Measurements from ENCODE around the gene PDS5B. TPM values are rescaled to one million over a fixed set of nuclear protein-coding genes. Genes with fewer than 3 reads are reported as not detected.

PDS5B gene
- total RNA-seq, 1 experiment from 2014 or later, result 44.3 TPM

DNA sequence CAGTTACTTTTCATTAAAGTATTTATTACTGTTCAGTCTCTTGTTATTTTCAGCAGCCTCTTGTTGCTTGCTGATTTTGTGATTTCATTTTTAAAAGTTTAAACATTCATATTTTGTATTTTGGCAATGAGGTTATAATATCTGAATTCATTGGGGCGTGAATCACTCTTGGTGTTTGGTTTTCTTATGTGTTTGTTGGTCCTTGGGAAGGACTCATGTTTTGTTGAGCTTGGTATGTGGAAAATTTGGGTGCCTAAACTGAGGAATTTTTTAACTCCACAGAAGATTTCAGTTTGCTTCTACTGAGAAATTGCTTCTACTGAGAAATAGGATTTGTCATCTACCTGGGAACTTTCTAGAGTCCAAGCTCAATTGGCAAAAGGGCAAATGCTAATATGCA is 38.2 kb downstream of the PDS5B start (continued):
- TF ChIP-seq NR1H2 (CRISPR knock-in tag; IDR thresholded peaks at IDR 0.05) (no peak), CREB1 (CRISPR knock-in tag; IDR thresholded peaks at IDR 0.05) (no peak), ETV6 (CRISPR knock-in tag; IDR thresholded peaks at IDR 0.05) (no peak)
- TF ChIP-seq, protein P1, sequence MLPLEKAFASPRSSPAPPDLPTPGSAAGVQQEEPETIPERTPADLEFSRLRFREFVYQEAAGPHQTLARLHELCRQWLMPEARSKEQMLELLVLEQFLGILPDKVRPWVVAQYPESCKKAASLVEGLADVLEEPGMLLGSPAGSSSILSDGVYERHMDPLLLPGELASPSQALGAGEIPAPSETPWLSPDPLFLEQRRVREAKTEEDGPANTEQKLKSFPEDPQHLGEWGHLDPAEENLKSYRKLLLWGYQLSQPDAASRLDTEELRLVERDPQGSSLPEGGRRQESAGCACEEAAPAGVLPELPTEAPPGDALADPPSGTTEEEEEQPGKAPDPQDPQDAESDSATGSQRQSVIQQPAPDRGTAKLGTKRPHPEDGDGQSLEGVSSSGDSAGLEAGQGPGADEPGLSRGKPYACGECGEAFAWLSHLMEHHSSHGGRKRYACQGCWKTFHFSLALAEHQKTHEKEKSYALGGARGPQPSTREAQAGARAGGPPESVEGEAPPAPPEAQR (CRISPR knock-in tag; IDR thresholded peaks at IDR 0.05), result no peak

DNA sequence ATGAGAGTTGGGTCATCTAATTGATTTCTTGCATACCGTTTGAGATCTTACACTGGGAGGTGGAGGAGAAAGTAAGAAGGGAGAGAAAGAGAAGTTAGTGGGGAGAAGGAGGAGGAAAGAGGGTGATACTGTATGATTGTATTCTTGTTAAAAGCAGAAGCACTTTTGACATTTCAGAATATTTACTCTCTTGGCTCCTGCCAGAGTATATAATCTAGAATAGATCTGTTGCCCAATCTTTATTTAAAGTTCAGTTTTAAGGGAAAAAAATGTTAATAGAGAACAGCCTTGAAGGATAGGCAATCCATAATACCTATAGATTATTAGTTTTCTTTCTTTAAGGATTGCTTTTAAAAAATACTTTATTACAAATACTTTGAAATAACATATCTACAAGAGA is 41.5 kb downstream of the PDS5B start:
- ChIA-PET POLR2A (no interaction called here), CTCF (no interaction called here)
- Mint-ChIP-seq H3K9me3 (peaks cover 9% of the 10 kb centered on the region), H3K27ac (no peak overlapping the region), H3K27me3 (ENCODE audit: low read depth) (0 out of 2 replicates have a peak, but pooled peaks cover under 1% of the 10 kb centered on the region), H3K36me3 (peaks cover 9% of the 10 kb centered on the region), H3K4me1 (peaks cover 19% of the 10 kb centered on the region), H3K4me3 (no peak overlapping the region)
- TF ChIP-seq EMX1 (CRISPR knock-in tag; IDR thresholded peaks at IDR 0.05), result no peak
- TF ChIP-seq JUN (CRISPR knock-in tag; IDR thresholded peaks at IDR 0.05), result no peak
- TF ChIP-seq, protein P1 (CRISPR knock-in tag; IDR thresholded peaks at IDR 0.05), result no peak
- no peak for TF ChIP-seq TP53 (CRISPR knock-in tag; IDR thresholded peaks at IDR 0.05)
- TF ChIP-seq NR3C1 (CRISPR knock-in tag; conservative IDR thresholded peaks at IDR 0.05; ENCODE audit: low read depth), result no peak
- TF ChIP-seq GRHL2 (CRISPR knock-in tag; IDR thresholded peaks at IDR 0.05; ENCODE audit: insufficient replicate concordance, severe bottlenecking), result no peak
- no peak for TF ChIP-seq AFF4 (CRISPR knock-in tag; IDR thresholded peaks at IDR 0.05; ENCODE audit: borderline replicate concordance)
- DNase-seq (ENCODE audit: low spot score) (no peak), ATAC-seq (no peak)

DNA sequence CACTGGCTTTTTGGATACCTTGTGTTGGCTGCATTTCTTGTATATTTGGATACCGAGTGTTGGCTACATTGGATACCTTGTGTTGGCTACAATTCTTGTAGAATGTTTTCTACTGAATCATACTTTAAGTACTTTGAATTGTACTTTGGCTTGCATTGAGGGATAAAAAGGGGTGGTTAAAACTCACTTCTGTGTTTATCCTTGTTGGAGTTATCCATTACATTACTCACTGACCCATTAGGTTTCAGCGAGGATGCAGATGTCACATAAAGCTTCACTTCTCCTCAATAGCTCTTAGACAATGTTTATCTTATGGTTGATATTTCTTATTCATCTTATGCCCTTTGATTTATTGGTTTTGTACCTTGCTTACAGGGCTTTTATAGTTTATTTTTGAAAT is 43.1 kb downstream of the PDS5B start:
- POLR2A ChIA-PET, result no interaction called here

More for the DNA sequence above, 43.1 kb downstream of the PDS5B start:
- Mint-ChIP-seq H3K27ac (no peak overlapping the region), H3K27me3 (ENCODE audit: low read depth) (no peaks in the 10 kb centered on the region), H3K9me3 (no peaks in the 10 kb centered on the region; the same call in 1 of the 2 replicates), H3K4me3 (no peak overlapping the region), H3K36me3 (no peaks in the 10 kb centered on the region), H3K4me1 (peaks cover 15% of the 10 kb centered on the region)
- DNase-seq (ENCODE audit: low spot score) (no peak), ATAC-seq (no peak)
- TF ChIP-seq, protein P2, sequence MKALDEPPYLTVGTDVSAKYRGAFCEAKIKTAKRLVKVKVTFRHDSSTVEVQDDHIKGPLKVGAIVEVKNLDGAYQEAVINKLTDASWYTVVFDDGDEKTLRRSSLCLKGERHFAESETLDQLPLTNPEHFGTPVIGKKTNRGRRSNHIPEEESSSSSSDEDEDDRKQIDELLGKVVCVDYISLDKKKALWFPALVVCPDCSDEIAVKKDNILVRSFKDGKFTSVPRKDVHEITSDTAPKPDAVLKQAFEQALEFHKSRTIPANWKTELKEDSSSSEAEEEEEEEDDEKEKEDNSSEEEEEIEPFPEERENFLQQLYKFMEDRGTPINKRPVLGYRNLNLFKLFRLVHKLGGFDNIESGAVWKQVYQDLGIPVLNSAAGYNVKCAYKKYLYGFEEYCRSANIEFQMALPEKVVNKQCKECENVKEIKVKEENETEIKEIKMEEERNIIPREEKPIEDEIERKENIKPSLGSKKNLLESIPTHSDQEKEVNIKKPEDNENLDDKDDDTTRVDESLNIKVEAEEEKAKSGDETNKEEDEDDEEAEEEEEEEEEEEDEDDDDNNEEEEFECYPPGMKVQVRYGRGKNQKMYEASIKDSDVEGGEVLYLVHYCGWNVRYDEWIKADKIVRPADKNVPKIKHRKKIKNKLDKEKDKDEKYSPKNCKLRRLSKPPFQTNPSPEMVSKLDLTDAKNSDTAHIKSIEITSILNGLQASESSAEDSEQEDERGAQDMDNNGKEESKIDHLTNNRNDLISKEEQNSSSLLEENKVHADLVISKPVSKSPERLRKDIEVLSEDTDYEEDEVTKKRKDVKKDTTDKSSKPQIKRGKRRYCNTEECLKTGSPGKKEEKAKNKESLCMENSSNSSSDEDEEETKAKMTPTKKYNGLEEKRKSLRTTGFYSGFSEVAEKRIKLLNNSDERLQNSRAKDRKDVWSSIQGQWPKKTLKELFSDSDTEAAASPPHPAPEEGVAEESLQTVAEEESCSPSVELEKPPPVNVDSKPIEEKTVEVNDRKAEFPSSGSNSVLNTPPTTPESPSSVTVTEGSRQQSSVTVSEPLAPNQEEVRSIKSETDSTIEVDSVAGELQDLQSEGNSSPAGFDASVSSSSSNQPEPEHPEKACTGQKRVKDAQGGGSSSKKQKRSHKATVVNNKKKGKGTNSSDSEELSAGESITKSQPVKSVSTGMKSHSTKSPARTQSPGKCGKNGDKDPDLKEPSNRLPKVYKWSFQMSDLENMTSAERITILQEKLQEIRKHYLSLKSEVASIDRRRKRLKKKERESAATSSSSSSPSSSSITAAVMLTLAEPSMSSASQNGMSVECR (CRISPR knock-in tag; IDR thresholded peaks at IDR 0.05; ENCODE audit: borderline replicate concordance), result no peak
- TF ChIP-seq FOXP1 (CRISPR knock-in tag; IDR thresholded peaks at IDR 0.05; ENCODE audit: borderline replicate concordance) (no peak), SOX15 (CRISPR knock-in tag; IDR thresholded peaks at IDR 0.05) (no peak), CDX4 (CRISPR knock-in tag; IDR thresholded peaks at IDR 0.05; ENCODE audit: borderline replicate concordance) (no peak), PRRX2 (CRISPR knock-in tag; IDR thresholded peaks at IDR 0.05) (no peak), USF1 (CRISPR knock-in tag; IDR thresholded peaks at IDR 0.05) (no peak), SP1 (CRISPR knock-in tag; conservative IDR thresholded peaks at IDR 0.05) (no peak), ZNF396 (CRISPR knock-in tag; IDR thresholded peaks at IDR 0.05; ENCODE audit: borderline replicate concordance) (no peak)
- TF ChIP-seq, protein P3, sequence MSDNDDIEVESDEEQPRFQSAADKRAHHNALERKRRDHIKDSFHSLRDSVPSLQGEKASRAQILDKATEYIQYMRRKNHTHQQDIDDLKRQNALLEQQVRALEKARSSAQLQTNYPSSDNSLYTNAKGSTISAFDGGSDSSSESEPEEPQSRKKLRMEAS (CRISPR knock-in tag; IDR thresholded peaks at IDR 0.05), result no peak
- CTCF ChIA-PET, result interaction anchor here (1.1 kb wide), 1 partner anchor 21 kb away, joined by 3 read pairs; no protein-coding TSS in a partner anchor
